Astrocyte (in vitro differentiated cells and primary cell): ENCODE measurements around the gene KLF17. TPM values are rescaled to one million over a fixed set of nuclear protein-coding genes. Genes with fewer than 3 reads are reported as not detected.
"Not testable (repeated sequence)": the region's sequence is repeated elsewhere in the genome, so short reads cannot be mapped to it uniquely, and the experiment has no call there.

Source experiments
- DNase-seq: peaks from one replicate; pipeline ENCODE4 v3.0.0-alpha.2; 2010; ENCODE audit warnings: low read depth
- FAIRE-seq: peaks from 2 replicates; lab custom pipeline; 2011; peaks lifted over from hg19 to GRCh38; lab: Jason Lieb, UNC
- H2AFZ ChIP-seq: 2 replicates; pipeline ENCODE4 v1.6.0; 2012; ENCODE audit warnings: low read depth, low read length, inconsistent platforms
- H3K27ac ChIP-seq: 2 replicates; pipeline ENCODE4 v1.5.1; 2011; ENCODE audit warnings: low read depth, low read length, inconsistent platforms
- H3K27me3 ChIP-seq: 2 replicates; pipeline ENCODE4 v1.6.0; 2011; ENCODE audit warnings: low read length, inconsistent platforms; ENCODE audit not compliant: insufficient read depth
- H3K36me3 ChIP-seq: 2 replicates; pipeline ENCODE4 v1.5.1; 2011; ENCODE audit warnings: low read length, inconsistent platforms; ENCODE audit not compliant: insufficient read depth
- H3K4me1 ChIP-seq: 2 replicates; pipeline ENCODE4 v1.5.1; 2011; ENCODE audit warnings: low read length, inconsistent platforms; ENCODE audit not compliant: insufficient read depth
- H3K4me2 ChIP-seq: 2 replicates; pipeline ENCODE4 v1.6.0; 2012; ENCODE audit warnings: low read length, inconsistent platforms
- H3K4me3 ChIP-seq: 2 replicates; pipeline ENCODE4 v1.5.1; 2011; ENCODE audit warnings: low read depth, mild to moderate bottlenecking, low read length, inconsistent platforms; ENCODE audit not compliant: insufficient read depth
- H3K79me2 ChIP-seq: 2 replicates; pipeline ENCODE4 v1.6.0; 2012; ENCODE audit warnings: mild to moderate bottlenecking, low read length, inconsistent platforms; ENCODE audit not compliant: insufficient read depth
- H3K9ac ChIP-seq: 2 replicates; pipeline ENCODE4 v1.6.0; 2012; ENCODE audit warnings: mild to moderate bottlenecking, low read length, inconsistent platforms
- H3K9me3 ChIP-seq: 2 replicates; pipeline ENCODE4 v1.5.1; 2012; ENCODE audit warnings: low read depth, mild to moderate bottlenecking, low read length, inconsistent platforms; ENCODE audit not compliant: insufficient read depth
- H4K20me1 ChIP-seq: 2 replicates; pipeline ENCODE4 v1.6.0; 2012; ENCODE audit warnings: low read length, inconsistent platforms; ENCODE audit not compliant: insufficient read depth
- H3K27ac Mint-ChIP-seq: one replicate; pipeline ENCODE4 v1.8.0; 2021; ENCODE audit warnings: mild to moderate bottlenecking, mixed read lengths; ENCODE audit not compliant: unreplicated experiment
- H3K27me3 Mint-ChIP-seq: one replicate; pipeline ENCODE4 v1.8.0; 2021; ENCODE audit warnings: low read depth, mixed read lengths; ENCODE audit not compliant: unreplicated experiment
- H3K36me3 Mint-ChIP-seq: one replicate; pipeline ENCODE4 v1.8.0; 2021; ENCODE audit warnings: low read depth, mixed read lengths; ENCODE audit not compliant: unreplicated experiment
- H3K4me1 Mint-ChIP-seq: one replicate; pipeline ENCODE4 v1.8.0; 2021; ENCODE audit warnings: low read depth, mixed read lengths; ENCODE audit not compliant: unreplicated experiment
- H3K4me3 Mint-ChIP-seq: one replicate; pipeline ENCODE4 v1.8.0; 2021; ENCODE audit warnings: mild to moderate bottlenecking, moderate library complexity, mixed read lengths; ENCODE audit not compliant: unreplicated experiment
- H3K9me3 Mint-ChIP-seq: one replicate; pipeline ENCODE4 v1.8.0; 2021; ENCODE audit warnings: mild to moderate bottlenecking, mixed read lengths; ENCODE audit not compliant: unreplicated experiment
- EZH2 ChIP-seq: IDR thresholded peaks from 2 replicates; pipeline ENCODE4 v1.6.1; 2012; ENCODE audit warnings: mild to moderate bottlenecking, low read length, inconsistent platforms; ENCODE audit not compliant: insufficient read depth
- total RNA-seq: library from RNA; stranded (reverse); gene quantifications from 2 replicates; pipeline ENCODE4 v1.2.1, GENCODE V29; 2021
- TF ChIP-seq, protein P1 (sequence below): IDR thresholded peaks from 2 replicates; pipeline ENCODE4 v1.5.1; 2011; ENCODE audit warnings: low read depth, mild to moderate bottlenecking, inconsistent platforms, low read length, moderate library complexity; ENCODE audit not compliant: insufficient read depth

The KLF17 gene
- total RNA-seq, 1 donor from 2014 or later: 0.09 TPM

DNA sequence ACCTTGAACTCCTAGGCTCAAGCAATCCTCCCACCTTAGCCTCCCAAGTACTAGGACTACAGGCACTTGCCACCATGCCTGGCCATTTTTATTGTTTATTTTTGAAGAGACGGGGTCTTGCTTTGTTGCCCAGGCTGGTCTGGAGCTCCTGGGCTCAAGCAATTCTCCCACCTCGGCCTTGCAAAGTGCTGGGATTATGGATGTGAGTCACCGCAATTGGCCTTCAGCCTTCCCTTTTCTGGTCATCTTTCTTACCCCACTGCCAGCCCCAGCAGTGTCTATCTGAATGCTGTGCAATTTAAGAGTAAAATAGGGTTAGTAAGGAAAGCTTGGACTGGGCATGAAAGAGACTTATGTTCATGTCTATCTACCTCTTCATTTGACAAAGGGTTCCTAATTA lies 6.1 kb upstream of the KLF17 start:
- Histone ChIP-seq H3K9me3 (no peaks in the 10 kb centered on the region), H3K27ac (no peak overlapping the region), H3K4me2 (no peak overlapping the region), H4K20me1 (no peaks in the 10 kb centered on the region), H3K79me2 (no peaks in the 10 kb centered on the region), H2AFZ (no peak overlapping the region), H3K4me3 (no peak overlapping the region), H3K9ac (no peak overlapping the region), H3K4me1 (peaks cover 3% of the 10 kb centered on the region), H3K27me3 (peaks cover 3% of the 10 kb centered on the region), H3K36me3 (no peaks in the 10 kb centered on the region)
- DNase-seq (peak; percentile 9), FAIRE-seq (no peak)
- H3K4me3 Mint-ChIP-seq: no peak overlapping the region
- peaks cover 4% of the 10 kb centered on the region for H3K27me3 Mint-ChIP-seq
- no peak for TF ChIP-seq EZH2
- TF ChIP-seq, protein P1, sequence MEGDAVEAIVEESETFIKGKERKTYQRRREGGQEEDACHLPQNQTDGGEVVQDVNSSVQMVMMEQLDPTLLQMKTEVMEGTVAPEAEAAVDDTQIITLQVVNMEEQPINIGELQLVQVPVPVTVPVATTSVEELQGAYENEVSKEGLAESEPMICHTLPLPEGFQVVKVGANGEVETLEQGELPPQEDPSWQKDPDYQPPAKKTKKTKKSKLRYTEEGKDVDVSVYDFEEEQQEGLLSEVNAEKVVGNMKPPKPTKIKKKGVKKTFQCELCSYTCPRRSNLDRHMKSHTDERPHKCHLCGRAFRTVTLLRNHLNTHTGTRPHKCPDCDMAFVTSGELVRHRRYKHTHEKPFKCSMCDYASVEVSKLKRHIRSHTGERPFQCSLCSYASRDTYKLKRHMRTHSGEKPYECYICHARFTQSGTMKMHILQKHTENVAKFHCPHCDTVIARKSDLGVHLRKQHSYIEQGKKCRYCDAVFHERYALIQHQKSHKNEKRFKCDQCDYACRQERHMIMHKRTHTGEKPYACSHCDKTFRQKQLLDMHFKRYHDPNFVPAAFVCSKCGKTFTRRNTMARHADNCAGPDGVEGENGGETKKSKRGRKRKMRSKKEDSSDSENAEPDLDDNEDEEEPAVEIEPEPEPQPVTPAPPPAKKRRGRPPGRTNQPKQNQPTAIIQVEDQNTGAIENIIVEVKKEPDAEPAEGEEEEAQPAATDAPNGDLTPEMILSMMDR: no peak
- no peaks in the 10 kb centered on the region for H3K36me3 Mint-ChIP-seq
- peaks cover 14% of the 10 kb centered on the region for H3K4me1 Mint-ChIP-seq
- no peak overlapping the region for H3K27ac Mint-ChIP-seq
- H3K9me3 Mint-ChIP-seq: peaks cover 3% of the 10 kb centered on the region

DNA sequence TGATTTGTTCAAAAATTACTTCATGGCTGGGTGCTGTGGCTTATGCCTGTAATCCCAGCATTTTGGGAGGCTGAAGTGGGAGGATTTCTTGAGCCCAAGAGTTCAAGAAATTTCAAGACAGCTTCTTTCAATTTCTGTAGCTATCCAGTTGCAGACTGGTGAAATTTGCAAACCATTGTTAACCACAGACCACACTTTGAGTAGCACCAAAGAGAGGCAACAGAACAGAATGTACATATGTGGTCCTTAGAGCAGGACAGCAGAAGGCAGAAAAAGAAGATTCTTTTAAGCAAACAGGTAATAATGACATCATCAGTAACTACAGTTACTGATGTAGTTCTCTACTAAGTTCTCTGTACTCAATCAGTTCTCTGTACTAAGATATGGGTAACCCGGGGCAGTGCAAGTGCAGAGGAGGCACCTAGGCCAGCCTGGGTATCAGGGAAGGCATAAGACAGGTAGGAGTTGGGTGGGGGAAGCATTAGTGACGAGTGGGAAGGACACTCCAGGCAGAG lies 5.5 kb upstream of the KLF17 start:
- Mint-ChIP-seq H3K9me3 (peaks cover 3% of the 10 kb centered on the region), H3K27me3 (peaks cover 4% of the 10 kb centered on the region), H3K4me3 (no peak overlapping the region), H3K36me3 (no peaks in the 10 kb centered on the region), H3K27ac (no peak overlapping the region), H3K4me1 (peaks cover 10% of the 10 kb centered on the region)
- no peak overlapping the region for H3K27ac ChIP-seq
- peaks cover 3% of the 10 kb centered on the region for H3K27me3 ChIP-seq
- H3K36me3 ChIP-seq: no peaks in the 10 kb centered on the region
- H3K9me3 ChIP-seq: no peaks in the 10 kb centered on the region
- H3K9ac ChIP-seq: no peak overlapping the region
- no peaks in the 10 kb centered on the region for H4K20me1 ChIP-seq
- H3K4me3 ChIP-seq: no peak overlapping the region
- peaks cover under 1% of the 10 kb centered on the region for H3K4me1 ChIP-seq
- FAIRE-seq (no peak), DNase-seq (no peak)
- TF ChIP-seq EZH2: no peak
- no peak overlapping the region for H2AFZ ChIP-seq
- H3K4me2 ChIP-seq: no peak overlapping the region
- H3K79me2 ChIP-seq: no peaks in the 10 kb centered on the region

DNA sequence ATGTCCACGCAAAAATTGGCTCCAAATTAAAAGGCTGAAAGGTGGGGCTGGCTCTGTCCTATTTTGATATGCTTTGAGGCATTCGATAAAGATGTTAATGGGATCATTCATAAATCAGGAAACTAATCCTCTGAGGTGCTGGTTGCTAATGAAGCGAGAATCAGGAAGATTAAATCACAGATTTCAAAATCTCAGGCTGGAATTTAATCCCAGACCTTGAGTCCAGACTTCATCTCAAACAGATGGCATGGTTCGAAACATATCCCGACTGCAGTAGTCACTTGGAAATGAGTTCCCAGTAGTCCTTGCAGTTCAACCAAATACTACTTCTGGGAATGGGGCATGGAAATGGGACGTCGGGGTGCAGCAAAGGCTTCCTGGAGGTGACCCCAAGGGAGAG lies 4.5 kb upstream of the KLF17 start:
- no peaks in the 10 kb centered on the region for H3K4me1 ChIP-seq
- H3K9me3 Mint-ChIP-seq: peaks cover 3% of the 10 kb centered on the region
- H3K9me3 ChIP-seq: no peaks in the 10 kb centered on the region
- no peak overlapping the region for H3K4me3 ChIP-seq
- peaks cover 3% of the 10 kb centered on the region for H3K27me3 ChIP-seq
- H3K27me3 Mint-ChIP-seq: peaks cover 4% of the 10 kb centered on the region
- no peak overlapping the region for H3K4me2 ChIP-seq
- no peaks in the 10 kb centered on the region for H3K36me3 ChIP-seq
- peak overlapping the region; percentile 30 for H3K4me3 Mint-ChIP-seq
- no peaks in the 10 kb centered on the region for H3K36me3 Mint-ChIP-seq
- TF ChIP-seq, protein P1: no peak
- TF ChIP-seq EZH2: no peak
- no peak overlapping the region for H3K27ac ChIP-seq
- no peak overlapping the region for H3K9ac ChIP-seq
- H4K20me1 ChIP-seq: no peaks in the 10 kb centered on the region
- H3K4me1 Mint-ChIP-seq: peaks cover 7% of the 10 kb centered on the region
- DNase-seq (no peak), FAIRE-seq (no peak)
- H2AFZ ChIP-seq: no peak overlapping the region
- no peak overlapping the region for H3K27ac Mint-ChIP-seq
- H3K79me2 ChIP-seq: no peaks in the 10 kb centered on the region

DNA sequence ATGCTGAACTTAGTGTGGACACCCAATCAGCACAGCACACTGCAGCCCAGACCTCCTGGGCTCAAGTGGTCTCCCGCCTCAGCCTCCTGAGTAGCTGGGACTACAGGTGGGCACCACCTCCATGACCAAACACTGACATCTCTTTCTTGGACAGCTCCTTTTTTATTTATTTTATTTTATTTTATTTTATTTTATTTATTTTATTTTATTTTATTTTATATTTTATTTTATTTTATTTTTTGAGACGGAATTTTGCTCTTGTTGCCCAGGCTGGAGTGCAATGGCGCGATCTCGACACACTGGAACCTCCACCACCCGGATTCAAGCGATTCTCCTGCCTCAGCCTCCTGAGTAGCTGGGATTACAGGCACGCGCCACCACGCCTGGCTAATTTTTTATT lies 1.3 kb upstream of the KLF17 start:
- not testable (repeated sequence) for H3K36me3 Mint-ChIP-seq, H3K4me3 Mint-ChIP-seq, H3K9ac ChIP-seq, H3K36me3 ChIP-seq, H3K27ac ChIP-seq, H2AFZ ChIP-seq, H3K4me1 Mint-ChIP-seq, H3K4me1 ChIP-seq, DNase-seq, H3K27ac Mint-ChIP-seq, H3K4me3 ChIP-seq, H3K9me3 Mint-ChIP-seq, H3K9me3 ChIP-seq, H3K4me2 ChIP-seq, H3K79me2 ChIP-seq, FAIRE-seq, H4K20me1 ChIP-seq
- H3K27me3 ChIP-seq: peaks cover 10% of the 10 kb centered on the region
- H3K27me3 Mint-ChIP-seq: peaks cover 12% of the 10 kb centered on the region
